WTC11 (cell line): ENCODE measurements around the gene NYAP1.

Experiments
- CREB1 ChIP-seq: sonication (generic); formaldehyde crosslinking; IDR thresholded peaks from 2 replicates; pipeline ENCODE4 v1.8.0; 2023; ENCODE audit warnings: mild to moderate bottlenecking, missing genetic modification reagents
- ZBTB21 ChIP-seq: sonication (generic); formaldehyde crosslinking; IDR thresholded peaks from 2 replicates; pipeline ENCODE4 v1.8.1; 2023; ENCODE audit warnings: mild to moderate bottlenecking, missing genetic modification reagents, borderline replicate concordance
- TF ChIP-seq, protein P1 (sequence below): fragments of 200-600 bp; IDR thresholded peaks from 2 replicates; pipeline ENCODE4 v1.8.0; 2022; ENCODE audit warnings: antibody characterized with exemption

DNA sequence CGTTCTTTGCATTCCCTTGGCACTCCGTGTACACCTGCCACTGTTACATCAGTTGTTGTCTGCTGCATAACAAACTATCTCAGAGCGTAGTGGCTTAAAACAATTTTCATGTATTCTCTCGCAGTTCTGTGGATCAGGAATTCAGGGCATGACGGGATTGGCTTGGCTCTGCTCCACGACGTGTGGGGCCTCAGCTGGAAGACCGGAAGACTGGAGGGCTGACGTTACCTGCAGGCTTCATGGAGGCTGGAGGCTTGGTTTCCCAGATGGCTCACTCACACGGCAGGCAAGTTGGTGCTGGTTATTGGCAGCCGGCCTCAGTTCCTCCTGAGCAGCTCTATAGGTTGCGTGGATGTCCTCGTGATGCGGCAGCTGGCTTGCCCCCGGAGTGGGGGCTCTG is 25.5 kb downstream of the NYAP1 start:
- TF ChIP-seq ZBTB21 (CRISPR knock-in tag) (no peak), CREB1 (CRISPR knock-in tag) (no peak)
- TF ChIP-seq, protein P1, sequence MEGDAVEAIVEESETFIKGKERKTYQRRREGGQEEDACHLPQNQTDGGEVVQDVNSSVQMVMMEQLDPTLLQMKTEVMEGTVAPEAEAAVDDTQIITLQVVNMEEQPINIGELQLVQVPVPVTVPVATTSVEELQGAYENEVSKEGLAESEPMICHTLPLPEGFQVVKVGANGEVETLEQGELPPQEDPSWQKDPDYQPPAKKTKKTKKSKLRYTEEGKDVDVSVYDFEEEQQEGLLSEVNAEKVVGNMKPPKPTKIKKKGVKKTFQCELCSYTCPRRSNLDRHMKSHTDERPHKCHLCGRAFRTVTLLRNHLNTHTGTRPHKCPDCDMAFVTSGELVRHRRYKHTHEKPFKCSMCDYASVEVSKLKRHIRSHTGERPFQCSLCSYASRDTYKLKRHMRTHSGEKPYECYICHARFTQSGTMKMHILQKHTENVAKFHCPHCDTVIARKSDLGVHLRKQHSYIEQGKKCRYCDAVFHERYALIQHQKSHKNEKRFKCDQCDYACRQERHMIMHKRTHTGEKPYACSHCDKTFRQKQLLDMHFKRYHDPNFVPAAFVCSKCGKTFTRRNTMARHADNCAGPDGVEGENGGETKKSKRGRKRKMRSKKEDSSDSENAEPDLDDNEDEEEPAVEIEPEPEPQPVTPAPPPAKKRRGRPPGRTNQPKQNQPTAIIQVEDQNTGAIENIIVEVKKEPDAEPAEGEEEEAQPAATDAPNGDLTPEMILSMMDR = no peak
